Activated CD4-positive, CD25-positive, alpha-beta regulatory T cell treated with anti-CD3 and anti-CD28 coated beads, Interleukin-2, amount 50 U/mL, for 72 hours (primary cell): ENCODE measurements around the gene PROX2.

Experiments
- DNase-seq: peaks from one replicate; pipeline ENCODE4 v3.0.0; 2021

The PROX2 gene

DNA sequence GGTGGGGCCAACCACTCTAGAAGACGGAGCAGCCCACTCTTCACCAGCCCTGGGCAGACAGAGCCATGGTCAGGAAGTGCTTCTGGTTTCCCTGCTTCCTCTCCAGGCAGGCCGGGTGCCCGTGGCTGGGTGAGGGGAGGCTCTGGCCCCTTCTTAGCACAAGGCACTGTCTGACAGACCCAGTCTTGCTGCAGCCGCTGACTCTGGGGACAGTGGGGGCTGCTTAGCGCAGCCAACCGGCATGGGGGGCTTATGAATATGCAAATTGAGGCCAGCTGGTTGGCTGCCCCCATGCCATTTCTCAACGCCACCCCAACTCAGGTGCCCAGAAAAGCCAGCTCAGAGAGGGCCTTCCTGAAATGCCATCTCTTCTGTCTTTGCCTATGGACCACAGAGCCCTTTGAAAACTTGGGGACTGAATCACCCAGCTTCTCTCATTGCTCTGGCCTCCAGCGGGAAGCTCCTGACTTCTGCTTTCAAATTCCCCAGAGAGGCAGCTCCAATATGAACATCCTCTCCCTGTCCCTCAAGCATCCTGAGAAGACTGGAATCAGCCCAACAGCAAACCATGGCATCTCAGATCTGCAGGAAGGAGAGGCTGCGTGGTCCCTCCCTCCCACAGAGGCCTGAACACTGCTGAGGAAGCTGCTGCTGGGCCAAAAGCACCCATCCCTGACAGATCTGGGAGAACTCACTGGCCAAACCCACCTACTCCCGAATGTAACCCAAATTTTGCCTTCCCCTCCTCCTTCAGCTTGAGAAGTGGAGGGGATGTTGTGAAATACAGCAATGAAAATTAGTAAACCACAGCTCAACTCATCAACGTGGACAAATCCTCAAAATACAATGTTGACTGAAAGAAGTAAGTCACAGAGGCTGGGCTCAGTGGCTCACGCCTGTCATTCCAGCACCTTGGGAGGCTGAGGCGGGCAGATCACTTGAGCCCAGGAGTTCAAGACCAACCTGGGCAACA, at the start of gene PROX2:
PROX2 (minus strand) TSS at position 205 of the 973 bp plus-strand sequence. CDS start 12,311 bp downstream, outside the sequence.
- DNase-seq: no peak

DNA sequence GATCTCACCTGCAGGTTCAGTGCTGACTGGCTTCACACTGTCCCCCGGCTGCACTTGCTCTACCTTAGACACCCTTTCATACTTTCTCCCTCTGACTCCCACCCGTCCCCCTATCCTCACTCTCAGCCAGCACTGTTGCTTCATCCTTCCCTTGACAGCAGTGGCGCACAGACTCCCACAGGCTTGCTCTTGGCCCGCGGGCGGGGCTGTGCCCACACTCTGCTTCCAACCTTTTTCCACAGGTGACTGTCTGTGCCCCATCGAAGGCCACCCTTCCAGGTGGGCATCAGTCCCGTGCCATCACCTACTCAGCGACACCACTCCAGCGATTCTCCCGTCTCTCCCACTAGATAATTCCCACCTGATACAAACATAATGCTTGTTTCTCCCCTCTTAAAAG, 48.1 kb upstream of the PROX2 start:
- DNase-seq: no peak

- peak; percentile 70 for DNase-seq
Observed at GRCh38 chr14:74922752-74923401, 46.9 kb upstream of the PROX2 start, which contains the start of gene RPS6KL1. RPS6KL1 (minus strand) TSS chr14:74923260; CDS start chr14:74921541, 1,719 bp downstream.

GRCh38 chr14:74921987-74922751, 46.2 kb upstream of the PROX2 start:
- no peak for DNase-seq

DNA sequence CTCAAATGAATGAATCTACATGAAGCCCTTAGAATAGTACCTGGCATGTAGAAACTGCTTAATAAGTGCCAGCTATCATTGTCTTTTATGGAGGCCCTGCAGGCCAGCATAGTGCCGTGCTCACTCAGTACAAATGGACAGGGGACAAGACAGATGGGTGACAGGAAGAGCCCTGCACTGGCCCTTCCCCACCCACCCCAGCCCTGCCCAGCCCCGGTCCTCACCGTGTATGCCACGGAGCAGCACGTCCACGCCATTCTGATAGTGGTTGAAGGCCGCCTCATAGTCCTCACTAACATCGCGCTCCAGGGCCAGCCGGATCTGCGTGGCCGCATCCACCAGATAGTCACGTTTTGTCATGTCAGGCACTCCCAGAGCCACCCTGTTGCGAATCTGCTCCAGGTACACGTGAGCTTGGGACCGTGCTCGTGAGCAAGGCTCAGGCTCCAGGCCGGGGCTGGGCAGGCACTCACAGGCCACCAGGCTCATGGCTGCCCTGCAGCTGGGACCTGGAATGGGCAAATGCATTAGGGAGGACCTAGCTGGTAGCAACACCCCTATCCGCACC, 45.2 kb upstream of the PROX2 start:
- DNase-seq: no peak

GRCh38 chr14:74920281-74920680, 44.3 kb upstream of the PROX2 start:
- DNase-seq: no peak

- no peak for DNase-seq
Observed at GRCh38 chr14:74919421-74920165, 43.6 kb upstream of the PROX2 start.

DNA sequence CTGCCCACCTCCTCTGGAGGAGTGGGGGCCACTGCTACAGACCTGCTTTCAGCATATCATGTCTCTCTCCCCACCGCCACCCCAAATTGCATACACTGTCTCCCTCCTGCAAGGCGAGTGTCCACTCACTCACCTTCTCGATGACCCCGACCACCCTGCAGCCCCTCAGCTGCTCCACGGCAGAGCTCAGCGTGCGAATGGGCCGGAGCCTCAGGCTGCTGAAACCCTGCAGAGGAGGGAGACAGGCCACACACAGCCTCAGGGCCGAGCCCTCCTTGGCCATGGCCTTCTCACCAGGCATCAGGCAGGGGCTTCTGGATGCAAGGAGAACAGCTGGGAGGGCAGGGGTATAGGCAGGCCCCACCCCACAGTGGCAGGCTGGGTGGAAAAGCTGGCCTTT, 42.4 kb upstream of the PROX2 start:
- DNase-seq: no peak

- no peak for DNase-seq
Observed at GRCh38 chr14:74917646-74918081, 41.7 kb upstream of the PROX2 start.

- no peak for DNase-seq
Observed at GRCh38 chr14:74917178-74917543, 41.2 kb upstream of the PROX2 start.

DNA sequence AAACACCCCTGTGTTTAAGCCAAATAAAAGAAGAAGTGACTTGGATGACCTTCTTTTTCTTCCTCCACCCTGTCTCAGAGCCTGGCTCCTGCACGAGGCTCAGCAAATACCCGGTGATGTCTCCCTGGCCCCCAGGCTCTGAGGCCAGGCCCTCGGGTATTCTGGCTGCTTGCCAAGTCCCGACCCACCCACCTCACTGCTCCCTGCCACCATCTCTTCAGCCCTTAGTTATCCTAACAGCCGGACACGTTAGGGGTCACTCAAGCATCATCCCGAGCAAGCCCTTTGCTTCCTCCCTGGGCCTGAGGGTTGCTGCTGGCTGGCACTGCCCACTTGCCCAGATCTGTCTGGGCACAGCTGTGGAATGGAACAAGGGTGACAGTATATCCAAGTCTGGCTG, 39.9 kb upstream of the PROX2 start:
- DNase-seq: no peak

DNA sequence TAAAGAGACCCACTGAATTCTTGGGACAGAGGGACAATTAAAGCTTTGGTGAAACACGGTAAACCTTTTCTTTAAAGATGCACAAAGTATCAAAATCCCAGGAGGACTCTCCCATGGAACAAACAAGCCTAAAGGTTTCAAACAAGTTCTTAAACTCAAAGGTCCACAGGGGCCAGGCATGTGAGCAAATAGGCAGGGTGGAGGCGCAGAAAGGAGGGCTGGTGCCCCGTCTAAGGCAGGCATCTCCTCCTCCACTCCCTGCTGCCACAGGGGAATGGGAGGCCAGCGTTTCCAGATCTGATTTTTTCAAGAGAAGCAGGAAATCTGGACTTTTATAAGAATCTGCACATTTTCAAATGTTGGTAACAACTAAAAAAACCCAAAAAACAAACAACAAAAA, 39.5 kb upstream of the PROX2 start:
- DNase-seq: no peak

GRCh38 chr14:74913986-74914573, 38.1 kb upstream of the PROX2 start:
- DNase-seq: no peak

DNA sequence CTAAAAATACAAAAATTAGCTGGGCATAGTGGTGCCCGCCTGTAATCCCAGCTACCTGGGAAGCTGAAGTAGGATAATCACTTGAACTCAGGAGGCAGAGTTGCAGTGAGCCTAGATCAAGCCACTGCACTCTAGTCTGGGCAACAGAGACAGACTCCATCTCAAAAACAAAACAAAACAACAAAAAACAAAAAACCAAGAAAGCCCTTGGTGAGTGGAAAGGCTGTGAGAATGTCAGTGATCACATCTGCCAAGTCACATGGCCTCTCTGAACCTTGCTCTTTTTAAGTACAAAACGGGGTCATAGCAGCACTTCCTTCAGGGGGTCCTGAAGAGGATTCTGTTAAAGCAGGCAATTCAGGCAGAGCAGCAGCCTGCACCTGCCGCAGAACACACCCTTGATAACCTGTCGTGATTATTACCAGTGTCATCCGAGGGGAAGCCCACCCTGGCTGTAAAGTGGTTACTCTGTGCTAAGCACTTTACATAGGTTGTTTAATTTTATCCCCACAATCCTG, 37.5 kb upstream of the PROX2 start:
- no peak for DNase-seq

DNA sequence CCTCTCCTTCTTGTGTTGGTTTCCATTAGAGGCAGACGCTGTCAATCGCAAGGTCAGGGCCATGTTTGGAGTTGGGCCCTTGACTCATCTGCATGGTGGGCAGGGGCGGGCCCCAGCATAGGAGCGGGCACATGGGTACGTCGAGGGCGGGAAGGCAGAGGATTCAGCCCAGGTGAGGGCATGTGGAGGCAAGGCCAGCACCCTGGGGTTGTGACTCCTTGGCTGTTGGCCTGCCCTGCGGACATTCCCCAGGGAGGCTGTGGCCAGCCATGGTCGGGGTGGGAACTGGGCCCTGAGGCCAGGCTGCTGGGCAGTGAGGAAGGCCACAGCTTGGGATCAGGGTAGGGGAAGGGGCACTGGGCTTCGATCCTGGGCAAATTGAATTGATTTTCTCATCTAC, 36.9 kb upstream of the PROX2 start:
- no peak for DNase-seq

- no peak for DNase-seq
Observed at GRCh38 chr14:74912111-74912510, 36.2 kb upstream of the PROX2 start.

GRCh38 chr14:74911704-74912103, 35.8 kb upstream of the PROX2 start:
- no peak for DNase-seq

GRCh38 chr14:74911221-74911620, 35.3 kb upstream of the PROX2 start:
- DNase-seq: no peak

DNA sequence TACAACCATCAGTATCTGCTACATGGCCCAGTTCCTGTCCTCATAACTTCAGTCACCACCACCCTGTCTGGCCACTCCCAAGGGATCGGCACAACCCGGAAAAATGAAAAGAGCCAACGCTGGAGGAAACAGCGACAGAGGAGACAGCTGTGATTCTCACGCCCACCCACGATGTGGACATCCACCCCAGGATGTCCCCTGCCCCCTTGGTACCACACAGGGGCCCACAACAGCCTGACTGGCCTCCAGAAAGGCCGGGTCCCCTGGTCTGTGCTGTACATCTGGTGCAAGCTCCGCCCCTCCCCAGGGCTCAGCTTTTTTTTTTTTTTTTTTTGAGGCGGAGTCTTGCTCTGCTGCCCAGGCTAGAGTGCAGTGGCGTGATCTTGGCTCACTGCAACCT, 34.6 kb upstream of the PROX2 start:
- DNase-seq: no peak

DNA sequence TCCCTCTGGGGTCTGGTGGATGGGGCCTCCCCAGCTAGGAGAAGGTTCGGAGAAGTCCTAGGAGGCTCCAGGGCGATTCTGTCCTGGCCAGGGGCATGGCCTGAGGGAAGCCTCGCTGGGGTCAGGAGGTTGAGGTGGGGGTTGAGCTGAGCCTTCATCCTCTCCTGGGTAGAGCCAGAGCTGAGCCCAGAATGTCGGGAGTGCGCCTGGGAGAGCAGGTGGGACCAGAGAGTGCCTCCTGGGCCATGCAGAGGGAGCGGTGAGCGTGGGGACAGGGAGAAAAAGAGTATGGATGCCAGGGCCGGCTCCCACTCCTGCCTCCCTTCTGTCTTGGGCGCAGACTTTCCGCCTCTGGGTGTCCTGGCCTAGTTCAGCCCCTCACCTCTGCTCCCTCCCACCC, 34.0 kb upstream of the PROX2 start:
- no peak for DNase-seq

GRCh38 chr14:74909501-74909900, 33.6 kb upstream of the PROX2 start:
- no peak for DNase-seq
